PC-3 (cell line): ENCODE data around the gene DUSP22.

Experiments used
- CTCF ChIP-seq: fragments of 300-600 bp; sonication (generic); conservative IDR thresholded peaks from 2 replicates; pipeline ENCODE4 v1.5.1; 2017; ENCODE audit warnings: antibody characterized with exemption, low read depth, mild to moderate bottlenecking, low read length
- EZH2 ChIP-seq: fragments of 300-600 bp; sonication (generic); IDR thresholded peaks from one replicate; pipeline ENCODE4 v1.6.1; 2017; ENCODE audit warnings: antibody characterized with exemption, mild to moderate bottlenecking, low read length; ENCODE audit not compliant: unreplicated experiment

- TF ChIP-seq EZH2 (no peak), CTCF (no peak)
Measured at GRCh38 chr6:300494-301198, 8.4 kb downstream of the DUSP22 start.
